ENCODE measurements around the gene TRMT2A.

TRMT2A gene

GRCh38 chr22:20139391-20140106 lies 22.5 kb upstream of the TRMT2A start:
- peaks cover 34% of the 10 kb centered on the region for H3K36me3 ChIP-seq (ENCODE audit: insufficient read depth, low read length)
- H3K27me3 ChIP-seq (ENCODE audit: insufficient read depth, low read length, poor library complexity), result no peaks in the 10 kb centered on the region
- TF ChIP-seq, protein P1, sequence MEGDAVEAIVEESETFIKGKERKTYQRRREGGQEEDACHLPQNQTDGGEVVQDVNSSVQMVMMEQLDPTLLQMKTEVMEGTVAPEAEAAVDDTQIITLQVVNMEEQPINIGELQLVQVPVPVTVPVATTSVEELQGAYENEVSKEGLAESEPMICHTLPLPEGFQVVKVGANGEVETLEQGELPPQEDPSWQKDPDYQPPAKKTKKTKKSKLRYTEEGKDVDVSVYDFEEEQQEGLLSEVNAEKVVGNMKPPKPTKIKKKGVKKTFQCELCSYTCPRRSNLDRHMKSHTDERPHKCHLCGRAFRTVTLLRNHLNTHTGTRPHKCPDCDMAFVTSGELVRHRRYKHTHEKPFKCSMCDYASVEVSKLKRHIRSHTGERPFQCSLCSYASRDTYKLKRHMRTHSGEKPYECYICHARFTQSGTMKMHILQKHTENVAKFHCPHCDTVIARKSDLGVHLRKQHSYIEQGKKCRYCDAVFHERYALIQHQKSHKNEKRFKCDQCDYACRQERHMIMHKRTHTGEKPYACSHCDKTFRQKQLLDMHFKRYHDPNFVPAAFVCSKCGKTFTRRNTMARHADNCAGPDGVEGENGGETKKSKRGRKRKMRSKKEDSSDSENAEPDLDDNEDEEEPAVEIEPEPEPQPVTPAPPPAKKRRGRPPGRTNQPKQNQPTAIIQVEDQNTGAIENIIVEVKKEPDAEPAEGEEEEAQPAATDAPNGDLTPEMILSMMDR (IDR thresholded peaks at IDR 0.05; ENCODE audit: borderline replicate concordance, extremely low read depth, low read length, poor library complexity, severe bottlenecking), result no peak
- no peak for TF ChIP-seq EZH2 (IDR thresholded peaks at IDR 0.05; ENCODE audit: borderline replicate concordance, low read depth, low read length, severe bottlenecking)
- no peak for ATAC-seq (ENCODE audit: insufficient read depth, low read depth)
- H3K4me3 ChIP-seq (ENCODE audit: low read depth in 1 of 2, low read length in 2 of 2), result no peak overlapping the region
- H3K9ac ChIP-seq (ENCODE audit: low read depth, low read length), result no peak overlapping the region
- H4K20me1 ChIP-seq (ENCODE audit: insufficient read depth, low read length), result peaks cover 42% of the 10 kb centered on the region
- no peak overlapping the region for H3K4me2 ChIP-seq (ENCODE audit: insufficient read depth, low read length)
- DNase-seq, result no peak
- H3K79me2 ChIP-seq (ENCODE audit: insufficient read depth, low read length), result peaks cover 31% of the 10 kb centered on the region
- peaks cover 3% of the 10 kb centered on the region; the same call in 1 of the 2 replicates for H3K4me1 ChIP-seq (ENCODE audit: insufficient read depth, low read length)
- no peak overlapping the region for H2AFZ ChIP-seq (ENCODE audit: low read depth, low read length)
- H3K9me3 ChIP-seq (ENCODE audit: insufficient read depth, low read length, severe bottlenecking), result no peaks in the 10 kb centered on the region
- no peak overlapping the region for H3K27ac ChIP-seq (ENCODE audit: low read length)

- Histone ChIP-seq H2AFZ (ENCODE audit: low read depth, low read length) (no peak overlapping the region), H3K9me3 (ENCODE audit: insufficient read depth, low read length, severe bottlenecking) (no peaks in the 10 kb centered on the region), H3K27ac (ENCODE audit: low read length) (no peak overlapping the region), H3K4me3 (ENCODE audit: low read depth in 1 of 2, low read length in 2 of 2) (no peak overlapping the region), H3K27me3 (ENCODE audit: insufficient read depth, low read length, poor library complexity) (no peaks in the 10 kb centered on the region), H4K20me1 (ENCODE audit: insufficient read depth, low read length) (peaks cover 49% of the 10 kb centered on the region), H3K4me2 (ENCODE audit: insufficient read depth, low read length) (no peak overlapping the region), H3K36me3 (ENCODE audit: insufficient read depth, low read length) (peaks cover 34% of the 10 kb centered on the region), H3K4me1 (ENCODE audit: insufficient read depth, low read length) (peaks cover 10% of the 10 kb centered on the region), H3K79me2 (ENCODE audit: insufficient read depth, low read length) (peaks cover 38% of the 10 kb centered on the region), H3K9ac (ENCODE audit: low read depth, low read length) (no peak overlapping the region)
- no peak for ATAC-seq (ENCODE audit: insufficient read depth, low read depth)
- DNase-seq, result no peak
- TF ChIP-seq, protein P1 (IDR thresholded peaks at IDR 0.05; ENCODE audit: borderline replicate concordance, extremely low read depth, low read length, poor library complexity, severe bottlenecking), result no peak
- TF ChIP-seq EZH2 (IDR thresholded peaks at IDR 0.05; ENCODE audit: borderline replicate concordance, low read depth, low read length, severe bottlenecking), result no peak
Measured at GRCh38 chr22:20138868-20139267, 21.8 kb upstream of the TRMT2A start.

DNA sequence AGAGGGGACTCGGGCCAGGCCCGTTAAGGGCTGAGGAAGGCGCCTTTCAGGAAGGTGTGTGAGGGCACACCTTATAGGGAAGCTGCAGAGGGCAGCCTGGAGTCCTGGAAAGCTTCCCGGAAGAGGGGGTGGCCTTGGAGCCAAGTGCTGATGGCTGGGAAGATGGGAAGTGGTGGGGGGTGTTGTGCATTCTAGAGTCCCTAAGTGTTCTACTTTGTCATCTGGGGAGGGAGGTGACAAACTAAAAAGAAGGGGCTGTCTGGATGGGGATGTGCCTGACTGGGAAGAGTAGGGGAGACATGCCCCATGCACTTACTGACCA lies 21.4 kb upstream of the TRMT2A start:
- H3K4me3 ChIP-seq (ENCODE audit: low read depth in 1 of 2, low read length in 2 of 2), result no peak overlapping the region
- no peak for DNase-seq
- H3K27me3 ChIP-seq (ENCODE audit: insufficient read depth, low read length, poor library complexity), result no peaks in the 10 kb centered on the region
- H3K9me3 ChIP-seq (ENCODE audit: insufficient read depth, low read length, severe bottlenecking), result no peaks in the 10 kb centered on the region
- H3K36me3 ChIP-seq (ENCODE audit: insufficient read depth, low read length), result peaks cover 34% of the 10 kb centered on the region
- no peak for ATAC-seq (ENCODE audit: insufficient read depth, low read depth)
- H3K79me2 ChIP-seq (ENCODE audit: insufficient read depth, low read length), result peaks cover 43% of the 10 kb centered on the region
- H3K4me1 ChIP-seq (ENCODE audit: insufficient read depth, low read length), result peaks cover 15% of the 10 kb centered on the region
- no peak overlapping the region for H3K4me2 ChIP-seq (ENCODE audit: insufficient read depth, low read length)
- H2AFZ ChIP-seq (ENCODE audit: low read depth, low read length), result no peak overlapping the region
- H3K9ac ChIP-seq (ENCODE audit: low read depth, low read length), result no peak overlapping the region
- TF ChIP-seq EZH2 (IDR thresholded peaks at IDR 0.05; ENCODE audit: borderline replicate concordance, low read depth, low read length, severe bottlenecking), result no peak
- TF ChIP-seq, protein P1 (IDR thresholded peaks at IDR 0.05; ENCODE audit: borderline replicate concordance, extremely low read depth, low read length, poor library complexity, severe bottlenecking), result no peak
- H4K20me1 ChIP-seq (ENCODE audit: insufficient read depth, low read length), result peaks cover 52% of the 10 kb centered on the region
- H3K27ac ChIP-seq (ENCODE audit: low read length), result no peak overlapping the region
